Activated CD4-positive, alpha-beta T cell treated with anti-CD3 and anti-CD28 coated beads for 24 hours (primary cell): ENCODE results near the gene NR5A1.
A peak's percentile ranks its signal among the peaks of the same experiment; 100 is the strongest.

Experiments used
- DNase-seq, 2 donors: peaks; one replicate each; pipeline ENCODE4 v3.0.0-alpha.2; 2020; ENCODE audit warnings: low read depth in 2 of 2

Gene NR5A1

DNA sequence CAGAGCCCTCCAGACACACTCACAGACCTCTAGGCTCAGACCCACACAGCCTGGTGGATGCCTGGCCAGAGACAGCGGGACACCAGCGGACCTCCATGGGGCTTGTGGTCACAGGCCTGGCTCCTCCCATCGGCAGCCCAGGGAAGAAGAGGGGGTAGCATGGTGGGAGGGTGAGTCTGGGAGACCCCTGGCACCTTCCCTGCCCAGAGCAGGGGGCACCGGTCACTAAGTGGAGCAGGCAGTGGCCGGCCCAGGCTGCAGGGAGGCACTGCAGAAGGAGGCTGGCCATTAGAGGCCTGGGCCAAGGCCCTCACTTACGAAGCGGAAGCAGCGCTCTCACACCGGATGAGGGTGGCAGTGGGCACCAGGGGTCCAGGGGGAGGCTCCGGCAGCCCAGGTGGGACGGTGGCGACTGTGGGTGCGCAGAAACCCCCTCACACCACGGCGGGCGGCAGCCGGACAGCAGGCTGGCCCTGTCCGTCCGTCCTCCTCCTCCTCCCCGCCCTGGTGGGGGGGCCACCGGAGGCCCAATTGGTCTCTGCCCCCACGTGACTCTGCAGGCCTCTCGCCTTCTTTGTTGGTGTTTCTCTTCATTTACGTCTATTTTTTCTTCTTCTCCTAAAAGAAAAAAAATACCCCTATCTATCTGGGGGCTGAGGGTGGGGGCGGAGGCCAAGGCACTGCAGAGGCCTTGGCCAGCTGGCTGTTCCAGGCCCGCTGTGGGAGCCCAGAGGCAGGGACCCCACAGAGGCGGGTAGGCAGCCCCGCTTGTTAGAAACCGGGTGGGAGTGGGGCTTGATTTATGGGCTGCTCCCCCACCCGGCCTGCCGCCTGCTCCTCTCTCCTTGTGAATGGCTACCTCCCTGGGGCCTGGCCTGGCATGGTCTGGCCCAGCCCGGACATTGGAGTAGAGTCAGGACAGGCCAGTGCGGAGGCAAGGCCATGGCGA, at the start of gene NR5A1:
NR5A1 (minus strand) TSS at position 469 of the 949 bp plus-strand sequence. CDS start 4,004 bp downstream, outside the sequence.
- no peak for DNase-seq

DNA sequence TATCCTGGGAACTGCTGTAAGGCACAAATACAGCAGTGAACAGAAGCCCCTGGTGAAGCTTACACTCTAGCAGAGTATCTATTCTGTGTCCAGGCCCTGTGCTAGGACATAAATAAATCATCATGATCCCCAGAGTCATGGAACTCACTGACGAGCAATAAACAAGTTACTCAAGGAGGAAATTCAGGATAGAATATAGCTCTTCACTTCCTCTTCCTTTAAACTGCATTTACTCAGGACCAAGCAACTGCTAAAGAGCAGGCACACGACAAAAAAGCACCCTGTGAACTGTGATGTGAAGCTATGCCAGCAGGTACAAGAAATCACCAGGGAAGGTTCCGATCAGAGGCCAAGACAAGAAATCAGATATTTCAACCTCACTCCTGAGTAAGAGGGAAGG, 47.8 kb upstream of the NR5A1 start:
- DNase-seq, result no peak

DNA sequence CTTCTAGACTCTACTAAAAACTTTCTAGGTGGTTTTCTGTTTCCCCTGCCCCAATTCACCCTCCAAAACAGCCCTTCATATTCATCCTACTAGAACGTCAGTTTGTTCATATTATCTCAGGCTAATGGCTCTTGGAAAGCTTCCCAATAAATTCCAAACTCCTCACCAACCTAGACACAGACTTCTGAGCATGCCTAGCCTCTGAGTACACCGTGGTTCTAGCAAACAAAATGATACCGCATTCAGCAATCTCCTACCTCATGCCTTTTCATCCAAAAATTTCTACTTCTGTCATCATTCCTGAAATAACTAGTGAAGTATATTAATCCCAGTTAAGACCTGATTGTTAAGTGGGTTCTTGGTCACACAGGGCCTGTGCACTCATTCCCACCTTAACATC, 46.5 kb upstream of the NR5A1 start:
- no peak for DNase-seq

DNA sequence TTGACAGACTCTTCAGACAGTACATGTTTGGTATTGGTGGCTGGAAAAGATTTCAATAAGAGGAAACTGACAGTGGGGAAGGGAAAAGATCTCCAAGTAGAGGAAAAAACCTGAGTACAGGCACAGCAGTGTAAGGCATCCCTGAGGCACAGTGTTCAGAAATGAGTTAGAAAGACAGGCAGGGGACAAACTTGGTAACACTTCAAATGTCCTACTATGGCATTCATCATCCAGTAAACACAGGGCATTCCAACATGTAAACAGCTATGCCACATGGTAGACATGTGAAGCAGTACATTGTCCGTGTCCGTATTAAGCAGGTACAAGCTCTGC, 45.0 kb upstream of the NR5A1 start:
- no peak for DNase-seq

DNA sequence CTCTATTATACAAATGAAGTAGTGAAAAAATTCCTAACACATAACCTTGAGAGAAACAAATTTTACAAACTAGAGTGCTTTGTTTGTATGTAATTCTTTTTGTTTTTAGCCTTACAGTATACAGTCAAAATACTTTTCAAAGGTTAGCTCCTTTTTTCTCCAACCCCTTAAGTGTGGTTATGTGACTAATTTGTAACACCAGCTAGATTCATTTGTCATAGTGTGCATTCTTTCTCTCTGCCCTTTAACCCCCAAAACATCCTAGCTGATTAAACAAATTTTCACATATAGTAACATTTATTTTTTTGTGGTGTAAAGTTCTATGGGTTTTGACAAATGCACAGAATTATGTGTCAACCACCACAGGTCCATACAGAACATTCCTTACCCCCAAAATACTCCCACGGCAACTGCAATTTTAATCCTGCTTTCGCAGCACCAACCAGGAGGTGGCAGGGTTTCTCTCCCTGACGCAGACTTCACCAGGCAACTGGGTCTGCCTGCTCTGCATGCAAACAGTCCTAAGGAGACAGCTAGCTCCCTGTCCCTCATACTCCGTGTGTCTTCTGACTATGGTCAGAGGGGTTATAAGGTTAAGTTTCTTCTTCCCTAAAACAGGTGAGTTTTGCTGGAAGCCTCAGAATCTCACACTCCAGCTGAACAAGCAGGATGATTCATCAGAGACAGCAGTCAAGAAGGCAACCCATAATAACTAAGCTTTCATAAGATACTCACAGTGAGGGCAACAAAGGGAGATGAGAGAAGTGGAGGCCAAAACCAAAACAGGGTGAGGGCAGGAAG, 44.5 kb upstream of the NR5A1 start:
- peak in 1 of 2 donors; percentile 7 for DNase-seq

DNA sequence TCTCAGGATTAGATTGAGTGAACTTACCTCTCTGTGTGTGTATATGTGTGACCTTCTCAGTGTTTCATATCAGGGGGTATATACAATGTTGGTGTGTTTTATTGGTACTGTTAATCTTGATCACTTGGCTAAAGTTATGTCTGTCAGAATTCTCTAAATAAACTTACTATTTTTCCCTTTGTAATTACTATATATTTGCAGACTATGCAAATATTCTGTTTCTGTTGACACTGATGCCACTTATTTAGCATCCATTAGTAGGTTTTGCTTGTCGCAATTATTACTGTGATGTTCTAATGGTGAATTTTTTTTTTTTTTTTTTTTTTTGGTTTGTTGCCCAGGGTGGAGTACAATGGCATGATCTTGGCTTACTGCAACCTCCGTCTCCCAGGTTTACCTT, 42.9 kb upstream of the NR5A1 start:
- no peak for DNase-seq

DNA sequence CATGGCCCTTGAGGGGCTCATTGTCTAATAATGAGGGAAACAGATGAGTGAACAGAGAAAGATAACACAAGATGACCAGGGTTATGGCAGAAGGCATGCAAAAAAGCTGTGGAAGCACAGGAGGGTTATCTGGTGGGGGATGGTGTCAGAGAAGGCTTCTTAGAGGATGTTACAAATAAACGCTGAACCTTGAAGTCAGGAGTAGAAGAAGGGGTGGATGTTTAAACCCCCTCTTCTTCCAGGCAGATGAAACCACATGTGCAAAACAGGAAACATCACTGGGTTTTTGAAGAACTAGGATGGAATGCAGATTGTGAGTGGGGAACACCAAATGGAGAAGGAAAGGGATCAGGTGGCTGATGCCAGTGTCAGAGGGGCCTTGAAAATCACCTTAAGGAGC, 41.8 kb upstream of the NR5A1 start:
- DNase-seq, result no peak

DNA sequence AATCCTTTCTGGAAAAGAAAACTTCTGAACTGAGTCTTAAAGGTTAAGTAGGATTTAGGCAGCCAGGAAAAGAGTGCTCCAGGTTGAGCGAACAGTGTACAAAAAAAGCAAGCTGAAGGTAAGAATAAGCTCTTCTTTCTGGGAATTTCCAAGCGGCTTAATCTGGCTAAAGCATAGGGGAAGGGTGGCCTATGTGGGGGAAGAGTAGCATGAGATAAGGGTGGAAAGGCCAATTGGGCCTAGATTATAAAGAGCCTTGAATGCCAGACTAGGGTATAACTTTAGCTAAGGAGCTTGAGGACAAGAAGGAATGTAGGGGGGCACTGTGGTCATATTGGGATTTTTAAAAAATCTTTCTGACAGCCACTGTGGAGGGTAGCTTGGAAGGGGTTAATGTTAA, 37.3 kb upstream of the NR5A1 start:
- DNase-seq, result no peak

DNA sequence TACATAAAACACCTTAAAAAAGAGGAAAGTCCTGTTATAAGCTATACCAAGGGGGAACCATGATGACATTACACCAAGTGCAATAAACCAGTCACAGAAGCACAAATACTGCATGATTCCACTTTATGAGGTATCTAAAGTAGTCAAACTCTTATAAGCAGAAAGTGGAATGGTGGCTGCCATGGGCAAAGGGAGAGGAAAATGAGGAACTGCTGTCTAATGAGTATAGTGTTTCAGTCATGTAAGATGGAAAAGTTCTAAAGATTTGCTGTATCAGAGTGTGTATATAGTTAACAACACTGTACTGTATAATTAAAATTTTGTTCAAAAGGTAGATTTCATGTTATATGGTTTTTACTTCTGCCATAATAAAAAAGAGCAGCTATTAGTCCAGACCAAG, 34.6 kb upstream of the NR5A1 start:
- no peak for DNase-seq

DNA sequence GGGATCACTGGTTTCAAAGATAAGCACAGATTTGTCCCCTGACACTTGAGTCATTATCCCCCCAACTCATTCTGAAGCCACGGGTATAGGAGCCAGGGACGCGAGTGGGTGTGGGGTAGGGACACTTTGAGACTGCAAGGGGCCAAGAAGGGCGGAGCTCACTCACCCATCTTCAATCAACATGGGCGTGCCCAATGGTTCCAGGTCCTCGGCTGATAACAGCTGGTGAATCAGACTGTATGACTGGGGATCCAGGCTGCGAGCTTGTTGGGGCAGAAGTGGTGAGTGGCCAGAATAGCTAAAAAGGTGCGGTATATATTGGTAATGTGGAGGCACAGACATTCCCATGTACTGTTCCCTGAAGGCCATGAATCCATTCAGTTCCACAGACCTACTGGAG, 30.7 kb upstream of the NR5A1 start:
- DNase-seq, result no peak

DNA sequence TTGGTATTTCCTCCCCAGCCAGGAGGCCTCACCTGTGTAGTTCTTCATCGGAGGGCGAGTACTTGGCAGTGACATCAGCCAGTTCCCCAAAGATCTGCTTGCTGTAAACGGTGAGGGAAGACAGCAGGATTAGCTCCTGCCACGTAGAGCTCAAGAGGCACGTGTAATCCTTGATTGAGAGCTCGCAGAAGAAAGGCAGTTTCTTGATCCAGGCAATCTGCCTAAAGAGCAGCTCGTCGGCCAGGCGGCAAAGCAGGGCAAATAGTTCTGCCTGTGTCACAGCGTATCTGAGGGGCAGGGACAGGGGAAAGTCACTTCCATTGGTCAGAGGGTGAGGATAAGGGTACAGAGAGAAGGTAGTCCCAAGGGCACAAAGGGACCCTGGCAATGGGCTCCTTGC, 28.6 kb upstream of the NR5A1 start:
- no peak for DNase-seq

DNA sequence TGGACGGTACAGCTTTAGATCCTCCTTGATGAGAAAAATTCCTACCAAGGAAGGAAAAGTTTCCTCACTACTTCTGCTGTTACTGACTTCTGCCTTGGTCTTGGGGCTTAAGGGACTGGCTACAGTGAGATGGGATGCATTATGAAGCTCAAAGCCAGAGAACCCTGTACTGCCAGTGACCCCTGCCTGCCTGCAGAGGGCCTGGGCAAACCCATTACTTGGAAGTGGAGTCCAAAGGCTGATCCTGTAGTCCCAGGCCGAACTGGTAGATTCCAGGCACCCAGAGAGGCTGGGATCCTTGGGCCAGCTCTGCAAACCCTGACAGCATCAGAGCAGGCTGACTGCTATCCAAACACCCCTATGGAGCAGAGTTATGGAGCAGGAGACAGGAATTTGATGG, 25.7 kb upstream of the NR5A1 start:
- DNase-seq, result no peak

DNA sequence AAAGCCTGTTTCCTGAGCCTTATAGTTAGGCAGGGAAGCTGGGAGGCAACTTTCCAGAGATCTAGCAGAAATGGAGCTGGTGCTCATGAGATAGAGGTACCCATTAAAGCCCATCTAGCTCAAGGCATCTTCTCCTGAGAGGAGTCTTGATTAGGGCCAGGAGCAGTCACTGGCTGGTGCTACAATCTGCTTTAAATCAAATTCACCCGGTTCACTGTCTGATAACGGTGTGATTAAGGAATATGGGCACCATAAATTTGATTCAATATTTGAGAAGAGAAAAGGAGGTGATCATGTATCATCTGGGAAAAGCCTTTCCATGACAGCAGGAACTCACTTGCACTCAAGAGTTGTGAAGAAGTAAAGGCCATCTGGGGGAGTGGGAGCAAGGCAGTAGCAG, 23.9 kb upstream of the NR5A1 start:
- DNase-seq, result no peak

DNA sequence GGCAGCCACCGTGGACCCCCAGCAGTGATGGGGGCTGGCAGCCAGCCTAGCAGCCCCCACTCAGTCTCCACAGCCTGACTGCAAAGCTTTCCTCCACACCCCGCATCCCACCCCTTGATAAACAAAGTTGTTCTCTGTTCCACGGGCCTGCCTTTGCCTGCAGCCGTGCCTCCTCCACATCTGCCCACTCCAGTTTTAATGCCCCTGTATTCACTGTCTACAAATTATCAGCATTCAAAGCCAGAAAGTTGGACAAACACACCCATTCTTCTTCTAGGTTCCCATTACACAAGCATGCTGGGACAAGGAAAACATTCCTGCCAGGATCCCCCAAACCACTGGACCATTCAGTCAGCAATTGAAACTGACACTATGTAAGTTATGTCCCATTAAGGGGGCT, 23.0 kb upstream of the NR5A1 start:
- no peak for DNase-seq

DNA sequence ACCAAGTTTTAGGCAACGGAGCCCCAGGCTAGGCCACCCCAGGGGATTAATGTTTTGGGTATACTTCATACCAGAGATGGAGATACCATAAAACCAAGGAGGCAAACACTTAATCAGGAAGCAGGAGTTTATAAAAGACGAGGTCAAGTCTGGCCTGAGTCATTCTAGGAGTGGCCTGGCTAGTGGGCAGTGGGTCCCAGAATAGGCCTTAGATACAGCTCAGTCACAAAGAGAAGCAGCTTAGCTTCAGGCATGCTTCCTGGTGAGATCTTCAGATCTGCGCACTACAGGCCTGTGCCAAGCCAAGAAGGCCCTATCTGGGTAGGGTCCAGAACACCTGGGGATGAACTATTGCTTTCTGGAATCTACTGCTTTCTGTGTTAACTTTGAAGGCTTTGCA, 20.6 kb upstream of the NR5A1 start:
- no peak for DNase-seq

DNA sequence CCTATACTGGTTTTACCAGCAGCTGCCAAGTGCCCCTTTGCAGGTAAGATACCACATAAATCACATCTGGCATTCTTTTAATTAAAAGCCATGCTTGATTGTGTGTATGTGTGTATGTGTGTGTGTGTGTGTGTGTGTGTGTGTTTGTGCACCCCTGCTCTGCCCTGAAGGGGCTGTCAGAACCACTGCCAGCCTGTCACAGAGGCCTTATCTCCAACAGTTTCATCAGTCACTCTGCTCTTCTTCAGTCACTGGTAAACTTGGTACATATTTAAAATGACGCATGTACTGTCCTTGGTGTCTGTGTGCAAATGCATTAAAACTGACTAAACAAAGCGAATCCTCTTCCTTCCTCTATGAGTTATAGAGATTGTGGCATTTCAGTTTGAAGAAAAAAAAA, 19.0 kb upstream of the NR5A1 start:
- no peak for DNase-seq

DNA sequence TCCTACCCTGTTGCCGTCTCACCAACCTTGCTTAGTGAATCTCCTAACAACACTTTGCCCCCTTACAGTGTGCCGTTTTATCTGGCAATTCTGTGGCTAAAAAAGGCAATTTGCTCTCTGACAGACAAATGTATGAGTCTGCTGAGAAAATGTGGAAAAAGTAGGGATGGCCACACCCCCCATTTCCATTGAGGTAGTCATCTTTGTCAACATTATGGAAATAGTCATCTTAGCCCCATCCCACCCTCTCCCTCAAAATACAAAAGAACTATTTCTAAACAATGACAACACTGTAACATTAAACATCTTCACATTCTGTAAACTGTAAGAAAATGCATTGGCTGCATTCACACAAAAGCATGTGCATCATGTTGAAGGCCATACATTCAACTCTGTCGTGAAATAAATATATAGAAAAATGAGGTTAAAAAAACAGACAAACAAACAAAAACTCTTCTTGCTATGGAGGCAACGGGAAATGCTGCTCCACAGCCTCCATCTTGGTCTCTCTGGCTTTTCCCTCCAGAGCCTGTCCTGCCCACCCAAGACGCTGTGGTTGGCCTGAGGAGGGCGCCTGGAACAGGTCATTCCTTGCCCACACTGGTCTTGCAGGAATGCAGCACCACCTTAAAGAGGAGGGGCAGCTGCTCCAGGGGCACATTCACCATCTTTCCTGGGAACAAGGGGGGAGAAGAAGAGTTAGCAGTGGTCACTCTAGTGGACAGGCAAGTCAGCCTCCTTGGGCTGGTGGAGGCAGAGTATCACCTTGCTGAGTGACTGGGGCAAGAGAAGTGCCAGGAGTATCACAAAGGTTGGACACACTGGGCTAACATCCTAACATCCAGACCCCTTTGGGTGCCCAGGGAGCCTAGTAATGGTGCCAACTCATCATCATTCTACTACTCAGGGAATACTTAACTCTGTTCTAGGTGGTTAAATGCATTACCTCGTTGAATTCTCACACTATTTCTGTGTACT, 15.2 kb upstream of the NR5A1 start:
- DNase-seq, result no peak

DNA sequence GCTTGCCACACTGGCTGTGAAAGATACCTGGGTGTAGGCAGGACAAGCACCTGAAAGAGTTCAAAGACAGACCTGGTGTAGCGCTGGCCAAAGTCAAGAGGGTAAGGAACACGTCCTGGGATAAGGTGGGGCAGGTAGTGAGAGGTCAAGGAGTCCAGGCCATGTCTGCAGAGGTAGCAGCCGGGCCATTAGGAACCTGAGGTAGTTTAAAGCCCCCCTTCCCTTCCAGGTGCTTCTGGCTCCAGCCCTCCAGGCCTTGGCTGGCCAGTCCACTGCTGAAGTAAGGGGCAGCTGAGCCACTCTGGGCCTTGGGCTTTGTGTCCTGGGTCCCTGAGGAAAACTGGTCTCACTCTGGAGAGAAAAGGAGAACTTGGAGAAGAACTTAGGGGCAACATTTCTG, 13.9 kb upstream of the NR5A1 start:
- no peak for DNase-seq

DNA sequence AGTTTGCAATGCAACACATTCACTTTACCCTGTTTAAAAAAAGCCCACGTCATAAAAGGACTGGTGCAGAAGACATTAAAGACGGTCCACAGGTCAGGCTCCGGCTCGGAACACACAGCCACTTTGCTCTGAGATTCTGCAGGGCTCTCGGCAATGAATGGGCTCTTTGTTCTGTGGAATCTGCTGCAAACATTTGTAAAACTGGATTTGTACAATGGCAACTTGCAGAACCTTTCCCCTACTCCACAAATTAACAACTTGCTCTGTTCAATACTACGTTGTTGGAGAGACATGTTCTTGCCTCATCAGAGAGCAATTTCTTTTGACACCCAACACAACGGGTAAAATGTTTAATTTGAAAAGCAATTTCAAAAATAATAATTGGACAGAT, 13.0 kb upstream of the NR5A1 start:
- no peak for DNase-seq

DNA sequence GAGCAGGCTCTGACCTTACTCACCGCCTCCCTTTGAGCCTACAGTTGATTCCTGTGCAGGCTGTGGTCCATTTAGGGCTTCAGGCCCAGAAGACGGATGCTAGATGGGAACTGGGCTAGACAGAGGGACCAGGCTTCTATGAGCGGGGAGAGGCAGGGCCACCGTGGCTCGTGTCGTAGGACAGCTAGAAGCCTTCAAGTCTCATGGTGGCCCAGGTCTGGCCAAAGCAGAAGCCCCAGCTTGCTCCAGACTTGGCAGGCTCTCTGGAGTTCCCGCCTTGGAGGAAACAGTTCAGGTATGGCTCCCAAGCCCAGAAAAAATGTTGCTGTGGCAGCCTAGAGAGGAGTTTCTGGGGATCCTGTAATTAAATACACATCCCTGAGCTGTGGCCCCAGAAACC, 10.9 kb upstream of the NR5A1 start:
- DNase-seq, result no peak

DNA sequence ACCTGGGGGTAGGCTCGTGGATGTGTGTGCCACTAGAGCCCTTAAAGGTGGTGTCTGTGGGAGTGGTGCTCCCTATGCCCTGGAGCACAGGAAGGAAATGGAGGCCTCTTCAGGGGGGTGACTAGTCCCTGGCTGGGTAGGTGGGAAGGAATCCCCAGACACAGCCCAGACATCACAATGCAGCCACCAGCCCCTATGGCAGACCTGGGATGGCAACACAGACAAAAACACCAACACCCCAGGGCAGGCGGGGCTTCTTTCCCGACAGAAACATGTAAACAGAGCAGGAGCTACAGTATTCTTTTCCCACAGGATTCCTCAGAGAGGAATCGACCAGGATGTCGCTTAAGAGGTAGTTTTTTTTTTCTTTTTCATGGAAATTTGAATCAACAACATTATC, 10.4 kb upstream of the NR5A1 start:
- no peak for DNase-seq

DNA sequence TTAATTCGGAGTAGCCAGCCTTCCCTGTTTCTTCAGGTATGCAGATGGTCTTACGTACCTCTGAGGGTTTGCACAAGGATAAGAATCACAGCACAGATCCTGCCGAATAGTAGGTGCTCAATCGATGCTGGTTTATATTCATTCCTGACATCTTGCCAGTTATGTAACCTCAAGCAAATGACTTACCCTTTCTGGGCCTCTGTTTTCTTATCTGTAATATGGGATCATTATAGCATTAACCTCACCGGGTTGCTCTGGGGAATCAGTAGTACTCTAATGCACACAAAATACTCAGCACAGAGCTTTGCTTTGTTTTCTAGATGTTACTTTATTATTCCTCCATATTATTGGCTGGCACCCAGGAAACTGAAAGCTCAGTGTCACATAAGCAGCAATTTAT, 7.7 kb upstream of the NR5A1 start:
- DNase-seq, result no peak
